ENCODE measurements around the gene OLFM3.

Gene OLFM3

DNA sequence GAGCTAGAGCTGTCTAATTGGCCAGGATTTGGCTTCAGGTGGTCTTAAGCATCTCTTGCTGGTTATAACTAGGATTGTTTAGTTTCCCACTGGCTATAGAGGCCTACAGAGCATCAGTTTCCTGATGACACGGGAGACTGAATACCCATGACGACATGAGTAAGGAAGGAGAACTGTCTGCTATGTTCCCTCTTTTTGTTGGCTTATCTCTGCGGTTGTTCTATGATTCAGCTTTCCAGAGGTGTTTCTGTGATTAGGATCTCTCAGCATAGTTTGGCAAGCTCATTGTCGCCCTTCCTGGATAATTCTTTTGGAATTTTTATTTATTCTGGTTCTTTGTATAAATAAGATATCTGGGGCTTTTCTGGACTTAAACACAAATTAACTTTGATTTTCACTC, 163.4 kb downstream of the OLFM3 start:
- DNase-seq: no peak
- Histone ChIP-seq H3K9me3 (ENCODE audit: control insufficient read depth, low read length) (no peaks in the 10 kb centered on the region), H3K4me3 (ENCODE audit: insufficient read depth, low read depth, low read length, poor library complexity, severe bottlenecking) (no peak overlapping the region), H3K36me3 (ENCODE audit: control insufficient read depth, insufficient read depth, low read length) (no peaks in the 10 kb centered on the region), H3K27me3 (replicated peaks; ENCODE audit: control insufficient read depth, insufficient read depth, low read length, poor library complexity, severe bottlenecking) (no peaks in the 10 kb centered on the region), H3K4me1 (ENCODE audit: control insufficient read depth, insufficient read depth, low read length, poor library complexity, severe bottlenecking) (no peaks in the 10 kb centered on the region), H3K27ac (ENCODE audit: insufficient read depth, low read length, poor library complexity, severe bottlenecking) (no peak overlapping the region)

DNA sequence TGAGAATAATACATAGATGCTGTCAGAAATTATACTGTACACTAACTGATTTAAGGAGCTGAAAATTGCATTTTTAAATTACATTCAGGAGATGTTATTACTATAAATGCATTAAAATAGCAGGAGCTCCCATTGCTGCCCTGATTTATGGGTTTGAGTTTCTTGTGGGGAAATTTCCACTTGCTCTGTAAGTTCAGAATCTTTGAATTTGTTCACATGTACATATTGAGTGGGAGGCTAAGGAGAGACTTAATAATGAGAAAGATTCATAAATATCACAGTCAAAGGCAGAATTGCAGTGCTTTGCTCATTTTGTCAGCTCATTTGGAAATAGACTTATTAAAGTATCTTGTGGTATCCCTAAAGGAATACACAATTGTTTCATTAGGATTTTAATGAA, 170.3 kb downstream of the OLFM3 start:
- Histone ChIP-seq H3K36me3 (ENCODE audit: control insufficient read depth, insufficient read depth, low read length) (no peaks in the 10 kb centered on the region), H3K4me3 (ENCODE audit: insufficient read depth, low read depth, low read length, poor library complexity, severe bottlenecking) (no peak overlapping the region), H3K9me3 (ENCODE audit: control insufficient read depth, low read length) (no peaks in the 10 kb centered on the region), H3K4me1 (ENCODE audit: control insufficient read depth, insufficient read depth, low read length, poor library complexity, severe bottlenecking) (no peaks in the 10 kb centered on the region), H3K27ac (ENCODE audit: insufficient read depth, low read length, poor library complexity, severe bottlenecking) (no peak overlapping the region), H3K27me3 (replicated peaks; ENCODE audit: control insufficient read depth, insufficient read depth, low read length, poor library complexity, severe bottlenecking) (no peaks in the 10 kb centered on the region)
- no peak for DNase-seq

DNA sequence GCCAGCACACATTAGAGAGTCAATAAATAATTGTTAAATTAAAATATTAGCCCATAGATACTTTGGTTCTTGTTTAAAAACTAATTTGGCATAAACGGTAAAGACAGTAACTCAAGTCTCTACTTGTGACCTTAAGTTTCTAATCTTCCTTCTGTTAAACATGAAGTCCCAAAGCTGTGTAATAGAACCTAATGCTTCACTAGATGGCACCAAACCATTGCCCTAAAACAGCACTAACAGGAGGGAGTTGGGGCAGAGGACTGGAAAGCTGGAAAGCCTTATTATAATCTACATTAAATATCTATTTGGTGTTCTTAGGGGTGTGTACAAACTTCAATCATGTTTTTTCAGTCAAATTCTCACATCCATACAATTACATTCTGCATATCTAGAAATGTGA, 176.7 kb downstream of the OLFM3 start:
- DNase-seq: no peak
- Histone ChIP-seq H3K27ac (ENCODE audit: insufficient read depth, low read length, poor library complexity, severe bottlenecking) (no peak overlapping the region), H3K4me1 (ENCODE audit: control insufficient read depth, insufficient read depth, low read length, poor library complexity, severe bottlenecking) (no peaks in the 10 kb centered on the region), H3K4me3 (ENCODE audit: insufficient read depth, low read depth, low read length, poor library complexity, severe bottlenecking) (no peak overlapping the region), H3K27me3 (replicated peaks; ENCODE audit: control insufficient read depth, insufficient read depth, low read length, poor library complexity, severe bottlenecking) (no peaks in the 10 kb centered on the region), H3K36me3 (ENCODE audit: control insufficient read depth, insufficient read depth, low read length) (no peaks in the 10 kb centered on the region), H3K9me3 (ENCODE audit: control insufficient read depth, low read length) (no peaks in the 10 kb centered on the region)

DNA sequence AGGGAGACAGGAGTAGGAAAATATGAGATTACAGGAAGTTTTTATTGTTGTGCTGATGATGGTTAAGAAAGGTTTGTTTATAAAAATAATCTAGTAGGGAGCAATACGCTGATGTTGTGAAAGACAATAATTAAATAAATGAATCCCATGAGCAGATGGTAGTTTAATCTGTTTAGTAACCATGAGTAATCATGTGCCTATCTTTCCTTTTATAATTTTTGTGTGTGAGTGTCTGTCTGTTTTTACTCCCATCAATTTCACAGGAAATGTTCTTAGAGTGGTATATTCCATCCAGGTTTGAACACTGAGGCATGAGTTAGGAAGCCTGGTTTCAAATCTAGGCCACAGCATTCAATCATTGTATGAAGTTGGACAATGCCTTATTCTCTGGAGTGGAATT, 180.5 kb downstream of the OLFM3 start:
- Histone ChIP-seq H3K4me1 (ENCODE audit: control insufficient read depth, insufficient read depth, low read length, poor library complexity, severe bottlenecking) (no peaks in the 10 kb centered on the region), H3K27me3 (replicated peaks; ENCODE audit: control insufficient read depth, insufficient read depth, low read length, poor library complexity, severe bottlenecking) (no peaks in the 10 kb centered on the region), H3K36me3 (ENCODE audit: control insufficient read depth, insufficient read depth, low read length) (no peaks in the 10 kb centered on the region), H3K9me3 (ENCODE audit: control insufficient read depth, low read length) (no peaks in the 10 kb centered on the region), H3K27ac (ENCODE audit: insufficient read depth, low read length, poor library complexity, severe bottlenecking) (no peak overlapping the region), H3K4me3 (ENCODE audit: insufficient read depth, low read depth, low read length, poor library complexity, severe bottlenecking) (no peak overlapping the region)
- DNase-seq: no peak

DNA sequence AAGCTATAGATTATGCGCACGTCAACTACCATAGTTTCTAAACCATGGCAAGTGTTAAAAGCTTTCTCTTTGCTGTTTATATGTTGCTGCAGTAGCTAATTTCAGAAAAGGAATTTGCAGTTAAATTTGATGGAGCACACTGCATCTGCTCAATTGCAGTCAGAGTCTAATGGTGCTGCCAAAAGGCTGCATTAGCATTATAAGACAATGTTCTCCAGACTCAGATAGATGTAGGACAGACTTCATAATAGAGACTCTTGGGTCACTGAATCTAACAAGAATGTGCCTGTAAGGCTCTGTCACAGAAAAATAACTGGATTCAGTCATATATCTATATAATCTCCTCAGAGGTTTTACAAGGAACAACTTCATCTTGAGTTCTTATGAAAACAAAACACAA, 198.3 kb downstream of the OLFM3 start:
- Histone ChIP-seq H3K4me1 (ENCODE audit: control insufficient read depth, insufficient read depth, low read length, poor library complexity, severe bottlenecking) (no peaks in the 10 kb centered on the region), H3K27ac (ENCODE audit: insufficient read depth, low read length, poor library complexity, severe bottlenecking) (no peak overlapping the region), H3K27me3 (replicated peaks; ENCODE audit: control insufficient read depth, insufficient read depth, low read length, poor library complexity, severe bottlenecking) (no peaks in the 10 kb centered on the region), H3K9me3 (ENCODE audit: control insufficient read depth, low read length) (no peaks in the 10 kb centered on the region), H3K36me3 (ENCODE audit: control insufficient read depth, insufficient read depth, low read length) (no peaks in the 10 kb centered on the region), H3K4me3 (ENCODE audit: insufficient read depth, low read depth, low read length, poor library complexity, severe bottlenecking) (no peak overlapping the region)
- DNase-seq: no peak

DNA sequence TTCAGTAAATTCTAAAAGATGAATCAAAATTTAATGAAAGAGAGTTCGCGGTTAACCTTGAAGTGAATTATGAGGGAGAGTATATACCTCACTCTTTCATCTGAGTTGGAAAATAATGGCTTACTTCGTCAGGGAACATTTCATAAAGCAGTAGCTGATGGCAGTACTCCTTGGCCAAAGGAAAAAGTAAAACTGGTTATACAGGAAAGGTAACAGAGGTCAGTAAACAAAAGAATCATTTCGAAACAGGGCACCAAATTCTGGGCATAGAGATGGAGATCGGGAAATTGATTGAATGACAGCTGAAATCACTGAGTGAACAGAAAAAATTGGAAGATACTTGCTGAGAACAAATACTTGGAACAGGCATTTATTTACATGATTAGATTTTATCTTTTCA, 199.0 kb downstream of the OLFM3 start:
- DNase-seq: no peak
- Histone ChIP-seq H3K27ac (ENCODE audit: insufficient read depth, low read length, poor library complexity, severe bottlenecking) (no peak overlapping the region), H3K4me1 (ENCODE audit: control insufficient read depth, insufficient read depth, low read length, poor library complexity, severe bottlenecking) (no peaks in the 10 kb centered on the region), H3K9me3 (ENCODE audit: control insufficient read depth, low read length) (no peaks in the 10 kb centered on the region), H3K4me3 (ENCODE audit: insufficient read depth, low read depth, low read length, poor library complexity, severe bottlenecking) (no peak overlapping the region), H3K36me3 (ENCODE audit: control insufficient read depth, insufficient read depth, low read length) (no peaks in the 10 kb centered on the region), H3K27me3 (replicated peaks; ENCODE audit: control insufficient read depth, insufficient read depth, low read length, poor library complexity, severe bottlenecking) (no peaks in the 10 kb centered on the region)

DNA sequence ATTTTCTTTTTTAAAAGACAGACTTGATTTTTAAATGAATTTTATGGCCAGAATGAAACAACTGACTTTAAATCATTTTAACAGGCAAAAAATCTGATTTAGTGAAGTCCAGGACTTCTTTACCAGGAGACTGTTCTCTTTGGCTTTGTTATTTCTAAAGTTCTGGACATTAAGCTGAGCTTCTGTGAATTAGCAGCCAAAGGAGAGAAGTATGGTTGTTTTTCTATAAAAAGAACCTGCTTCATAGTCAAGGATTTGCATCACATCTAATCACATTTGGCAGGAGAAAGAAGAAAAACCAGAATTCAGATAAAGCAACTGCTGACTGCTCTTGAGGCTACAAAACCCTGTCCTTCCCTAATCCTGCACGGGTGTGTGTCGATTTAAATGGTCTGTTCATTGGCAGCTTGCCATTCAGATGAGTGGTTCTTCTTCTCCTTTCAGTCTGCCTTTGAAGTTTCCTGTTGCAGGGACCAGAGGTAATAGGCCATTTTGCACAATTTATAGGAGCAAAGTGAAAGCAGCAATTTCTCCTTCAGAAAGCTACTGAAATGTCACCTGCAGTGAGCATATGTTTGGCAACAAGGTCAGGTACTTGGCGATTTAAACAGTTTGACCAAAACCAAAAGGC, 215.4 kb downstream of the OLFM3 start:
- H3K4me3 ChIP-seq (ENCODE audit: insufficient read depth, low read depth, low read length, poor library complexity, severe bottlenecking): no peak overlapping the region
- DNase-seq: no peak
- H3K9me3 ChIP-seq (ENCODE audit: control insufficient read depth, low read length): no peaks in the 10 kb centered on the region

DNA sequence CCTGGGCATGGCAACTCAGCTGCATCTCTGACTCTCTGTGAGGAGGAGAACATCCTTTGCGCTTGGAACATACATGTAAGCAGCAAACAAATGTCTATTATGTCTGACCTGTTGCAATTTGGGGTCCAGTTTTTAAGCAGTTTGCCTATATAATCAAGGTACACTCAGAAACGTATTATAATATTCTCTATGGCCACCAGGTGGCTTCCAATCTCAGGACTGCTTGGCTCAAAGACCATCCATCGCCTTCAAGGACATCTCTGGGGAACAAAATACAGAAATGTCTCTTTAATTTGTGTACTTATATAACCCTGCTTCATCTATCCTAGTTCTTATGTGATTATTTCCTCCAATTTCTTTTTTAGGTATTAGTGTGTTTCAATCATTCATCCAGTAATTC, 227.2 kb downstream of the OLFM3 start:
- Histone ChIP-seq H3K4me3 (ENCODE audit: insufficient read depth, low read depth, low read length, poor library complexity, severe bottlenecking) (no peak overlapping the region), H3K27me3 (replicated peaks; ENCODE audit: control insufficient read depth, insufficient read depth, low read length, poor library complexity, severe bottlenecking) (no peaks in the 10 kb centered on the region), H3K9me3 (ENCODE audit: control insufficient read depth, low read length) (no peaks in the 10 kb centered on the region), H3K27ac (ENCODE audit: insufficient read depth, low read length, poor library complexity, severe bottlenecking) (no peak overlapping the region), H3K4me1 (ENCODE audit: control insufficient read depth, insufficient read depth, low read length, poor library complexity, severe bottlenecking) (no peaks in the 10 kb centered on the region), H3K36me3 (ENCODE audit: control insufficient read depth, insufficient read depth, low read length) (no peaks in the 10 kb centered on the region)
- no peak for DNase-seq

More for the DNA sequence above, 215.4 kb downstream of the OLFM3 start:
- H3K27ac ChIP-seq (ENCODE audit: insufficient read depth, low read length, poor library complexity, severe bottlenecking): no peak overlapping the region
- H3K27me3 ChIP-seq (replicated peaks; ENCODE audit: control insufficient read depth, insufficient read depth, low read length, poor library complexity, severe bottlenecking): no peaks in the 10 kb centered on the region
- no peaks in the 10 kb centered on the region for H3K36me3 ChIP-seq (ENCODE audit: control insufficient read depth, insufficient read depth, low read length)
- no peaks in the 10 kb centered on the region for H3K4me1 ChIP-seq (ENCODE audit: control insufficient read depth, insufficient read depth, low read length, poor library complexity, severe bottlenecking)

DNA sequence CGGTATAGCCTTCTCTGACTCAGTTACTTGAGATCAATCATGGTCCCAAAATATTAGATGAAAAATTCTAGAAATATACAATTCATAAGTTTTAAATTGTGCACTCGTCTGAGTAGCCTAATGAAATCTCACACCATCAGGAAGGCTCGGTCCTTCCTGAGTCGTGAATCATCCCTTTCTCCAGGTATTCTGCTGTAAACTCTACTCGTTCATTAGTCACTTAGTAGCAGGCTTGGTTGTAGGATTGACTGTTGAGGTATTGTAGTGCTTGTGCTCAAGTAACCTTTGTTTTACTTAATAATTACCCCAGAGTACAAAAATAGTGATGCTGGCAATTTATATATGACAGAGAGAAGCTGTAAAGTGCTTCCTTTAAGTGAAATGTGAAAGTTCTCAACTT, 238.7 kb downstream of the OLFM3 start:
- Histone ChIP-seq H3K36me3 (ENCODE audit: control insufficient read depth, insufficient read depth, low read length) (no peaks in the 10 kb centered on the region), H3K27ac (ENCODE audit: insufficient read depth, low read length, poor library complexity, severe bottlenecking) (no peak overlapping the region), H3K4me3 (ENCODE audit: insufficient read depth, low read depth, low read length, poor library complexity, severe bottlenecking) (no peak overlapping the region), H3K9me3 (ENCODE audit: control insufficient read depth, low read length) (no peaks in the 10 kb centered on the region), H3K27me3 (replicated peaks; ENCODE audit: control insufficient read depth, insufficient read depth, low read length, poor library complexity, severe bottlenecking) (no peaks in the 10 kb centered on the region), H3K4me1 (ENCODE audit: control insufficient read depth, insufficient read depth, low read length, poor library complexity, severe bottlenecking) (no peaks in the 10 kb centered on the region)
- DNase-seq: no peak

DNA sequence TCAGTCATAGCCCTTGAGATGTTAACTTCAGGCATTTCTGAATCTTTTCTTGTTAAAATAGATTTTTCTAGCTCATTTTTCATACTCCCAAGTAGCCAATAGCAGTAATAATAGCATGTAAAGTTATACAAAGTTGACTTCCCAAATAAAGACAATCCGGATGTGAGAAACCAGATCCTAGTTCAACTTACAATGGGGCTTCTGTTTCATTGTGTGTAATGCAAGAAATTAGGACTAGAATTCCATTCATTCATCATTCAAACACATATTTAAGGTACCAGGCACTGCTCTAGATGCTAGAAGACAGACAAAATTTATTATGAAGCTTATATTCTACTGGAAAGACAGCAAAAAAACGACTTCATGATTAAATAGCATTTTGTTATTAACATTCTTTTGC, 240.3 kb downstream of the OLFM3 start:
- DNase-seq: no peak
- H3K9me3 ChIP-seq (ENCODE audit: control insufficient read depth, low read length): no peaks in the 10 kb centered on the region
- no peaks in the 10 kb centered on the region for H3K36me3 ChIP-seq (ENCODE audit: control insufficient read depth, insufficient read depth, low read length)
- no peak overlapping the region for H3K4me3 ChIP-seq (ENCODE audit: insufficient read depth, low read depth, low read length, poor library complexity, severe bottlenecking)
- no peak overlapping the region for H3K27ac ChIP-seq (ENCODE audit: insufficient read depth, low read length, poor library complexity, severe bottlenecking)
- H3K27me3 ChIP-seq (replicated peaks; ENCODE audit: control insufficient read depth, insufficient read depth, low read length, poor library complexity, severe bottlenecking): no peaks in the 10 kb centered on the region
- no peaks in the 10 kb centered on the region for H3K4me1 ChIP-seq (ENCODE audit: control insufficient read depth, insufficient read depth, low read length, poor library complexity, severe bottlenecking)
